Mesenchymal stem cell (in vitro differentiated cells and primary cell): Measurements from ENCODE around the gene SLC2A1.

Experiments
- DNase-seq: peaks from one replicate; pipeline ENCODE4 v3.0.0-alpha.2; 2013
- H2AFZ ChIP-seq: one replicate; pipeline ENCODE4 v1.6.1; 2013; ENCODE audit warnings: low read depth, mild to moderate bottlenecking, control low read depth, inconsistent platforms, low read length, moderate library complexity
- H2AK5ac ChIP-seq: 2 replicates; pipeline ENCODE4 v1.6.1; 2013; ENCODE audit warnings: low read length, moderate library complexity, mild to moderate bottlenecking, inconsistent platforms; ENCODE audit not compliant: severe bottlenecking
- H2BK120ac ChIP-seq: one replicate; pipeline ENCODE4 v1.6.1; 2013; ENCODE audit warnings: low read depth, mild to moderate bottlenecking, inconsistent platforms, low read length, moderate library complexity
- H2BK12ac ChIP-seq, 2 experiments: one replicate each; pipeline ENCODE4 v1.6.1; 2013; ENCODE audit warnings: inconsistent platforms in 2 of 2, low read length in 2 of 2, mild to moderate bottlenecking in 2 of 2, moderate library complexity in 2 of 2, control low read depth in 1 of 2
- H2BK15ac ChIP-seq: one replicate; pipeline ENCODE4 v1.6.1; 2013; ENCODE audit warnings: mild to moderate bottlenecking, low read depth, inconsistent platforms; ENCODE audit not compliant: poor library complexity, severe bottlenecking
- H2BK5ac ChIP-seq: 2 replicates; pipeline ENCODE4 v1.6.1; 2013; ENCODE audit warnings: low read depth, mild to moderate bottlenecking, low read length, control low read depth, inconsistent platforms; ENCODE audit not compliant: poor library complexity, severe bottlenecking
- H3K14ac ChIP-seq, 2 experiments: one replicate each; pipeline ENCODE4 v1.6.1; 2013; ENCODE audit warnings: inconsistent platforms in 2 of 2, low read length in 2 of 2, control low read depth in 1 of 2, mild to moderate bottlenecking in 1 of 2, moderate library complexity in 1 of 2
- H3K18ac ChIP-seq, 2 experiments: one replicate each; pipeline ENCODE4 v1.6.1; 2013; ENCODE audit warnings: inconsistent platforms in 2 of 2, low read length in 2 of 2, control low read depth in 1 of 2, low read depth in 1 of 2, mild to moderate bottlenecking in 1 of 2
- H3K23ac ChIP-seq, 2 experiments: one replicate each; pipeline ENCODE4 v1.6.1; 2013; ENCODE audit warnings: inconsistent platforms in 2 of 2, low read length in 2 of 2, mild to moderate bottlenecking in 2 of 2, moderate library complexity in 2 of 2, control low read depth in 1 of 2
- H3K27ac ChIP-seq: 2 replicates; pipeline ENCODE4 v1.5.1; 2013; ENCODE audit warnings: mild to moderate bottlenecking, moderate library complexity, low read length, control low read depth, inconsistent platforms; ENCODE audit not compliant: poor library complexity, severe bottlenecking
- H3K27me3 ChIP-seq, 2 experiments: 2 replicates each; pipeline versions ENCODE4 v1.6.1 to v1.7.0; 2013; ENCODE audit warnings: low read length in 2 of 2, mild to moderate bottlenecking in 2 of 2, moderate library complexity in 2 of 2, control low read depth in 1 of 2, inconsistent platforms in 1 of 2; ENCODE audit not compliant: control insufficient read depth in 1 of 2, insufficient read depth in 1 of 2
- H3K36me3 ChIP-seq, 2 experiments: 2 replicates each; pipeline versions ENCODE4 v1.6.1 to v1.7.0; 2013; ENCODE audit warnings: low read length in 2 of 2, control low read depth in 1 of 2, inconsistent platforms in 1 of 2, low read depth in 1 of 2, mild to moderate bottlenecking in 1 of 2; ENCODE audit not compliant: insufficient read depth in 2 of 2, control insufficient read depth in 1 of 2
- H3K4ac ChIP-seq, 2 experiments: one replicate each; pipeline ENCODE4 v1.6.1; 2013; ENCODE audit warnings: inconsistent platforms in 2 of 2, low read length in 2 of 2, mild to moderate bottlenecking in 2 of 2, moderate library complexity in 2 of 2, control low read depth in 1 of 2, low read depth in 1 of 2
- H3K4me1 ChIP-seq: 2 replicates; pipeline ENCODE4 v1.6.1; 2013; ENCODE audit warnings: low read depth, low read length, control low read depth; ENCODE audit not compliant: control insufficient read depth, insufficient read depth
- H3K4me2 ChIP-seq: 2 replicates; pipeline ENCODE4 v1.6.1; 2013; ENCODE audit warnings: low read length, mild to moderate bottlenecking, inconsistent platforms; ENCODE audit not compliant: poor library complexity, severe bottlenecking
- H3K4me3 ChIP-seq, 2 experiments: 2 replicates each; pipeline versions ENCODE4 v1.5.1 to v1.7.0; 2013; ENCODE audit warnings: low read length in 2 of 2, mild to moderate bottlenecking in 2 of 2, control low read depth in 1 of 2, low read depth in 1 of 2; ENCODE audit not compliant: insufficient read depth in 1 of 2
- H3K79me1 ChIP-seq: replicated peaks from 2 replicates; pipeline ENCODE4 v1.6.1; 2013; ENCODE audit warnings: mild to moderate bottlenecking, control low read depth, low read length, inconsistent platforms; ENCODE audit not compliant: poor library complexity, severe bottlenecking
- H3K9ac ChIP-seq: 2 replicates; pipeline ENCODE4 v1.7.0; 2013; ENCODE audit warnings: mild to moderate bottlenecking, low read length, moderate library complexity
- H3K9me3 ChIP-seq: 2 replicates; pipeline ENCODE4 v1.7.0; 2013; ENCODE audit warnings: mild to moderate bottlenecking, low read length; ENCODE audit not compliant: control insufficient read depth
- H4K8ac ChIP-seq: one replicate; pipeline ENCODE4 v1.6.1; 2013; ENCODE audit warnings: inconsistent platforms, mild to moderate bottlenecking, low read length, moderate library complexity
- H4K91ac ChIP-seq: one replicate; pipeline ENCODE4 v1.6.1; 2013; ENCODE audit warnings: mild to moderate bottlenecking, low read length, inconsistent platforms
- WGBS: methylation state at CpG from one replicate; pipeline ENCODE4 v1.1.7; 2013; ENCODE audit warnings: mixed read lengths; 5-methylcytosine and 5-hydroxymethylcytosine counted together

SLC2A1 gene

DNA sequence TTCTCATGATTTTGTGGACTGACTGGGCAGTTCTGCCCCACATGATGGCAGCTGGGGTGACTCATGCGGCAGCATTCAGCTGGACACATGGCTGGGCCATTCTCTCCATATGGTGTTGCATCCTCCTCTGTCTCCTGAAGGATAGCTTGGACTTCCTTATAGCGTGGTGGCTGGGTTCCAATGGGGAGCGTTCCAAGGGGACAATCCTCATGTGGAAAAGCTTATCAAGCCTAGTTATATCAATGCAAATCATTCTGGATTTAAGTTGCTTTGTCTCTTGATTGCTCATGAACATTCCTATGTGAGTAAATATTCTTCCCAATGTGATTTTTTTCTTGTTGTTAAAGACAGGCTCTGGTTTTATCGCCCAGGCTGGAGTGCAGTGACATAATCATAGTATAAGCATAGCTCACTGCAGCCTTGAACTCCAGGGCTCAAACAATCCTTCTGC, 13.2 kb upstream of the SLC2A1 start:
- Histone ChIP-seq H3K27ac (peak overlapping the region; percentile 35), H3K14ac (no peak overlapping the region), H3K4me3 (no peak overlapping the region), H3K4me1 (peaks cover 14% of the 10 kb centered on the region), H3K79me1 (peaks cover 2% of the 10 kb centered on the region), H3K18ac (no peak overlapping the region), H4K91ac (no peak overlapping the region), H3K9me3 (no peaks in the 10 kb centered on the region), H2BK15ac (no peak overlapping the region), H2AK5ac (no peak overlapping the region), H2BK12ac (no peak overlapping the region), H3K36me3 (no peaks in the 10 kb centered on the region), H2AFZ (no peak overlapping the region), H3K9ac (no peak overlapping the region), H3K23ac (no peak overlapping the region), H2BK120ac (no peak overlapping the region), H3K4me2 (no peak overlapping the region), H3K4ac (no peak overlapping the region), H2BK5ac (no peak overlapping the region), H4K8ac (no peak overlapping the region), H3K27me3 (no peaks in the 10 kb centered on the region)
- DNase-seq = peak; percentile 76
- WGBS = 74% methylated on average over 4 of the region's 4 CpGs

DNA sequence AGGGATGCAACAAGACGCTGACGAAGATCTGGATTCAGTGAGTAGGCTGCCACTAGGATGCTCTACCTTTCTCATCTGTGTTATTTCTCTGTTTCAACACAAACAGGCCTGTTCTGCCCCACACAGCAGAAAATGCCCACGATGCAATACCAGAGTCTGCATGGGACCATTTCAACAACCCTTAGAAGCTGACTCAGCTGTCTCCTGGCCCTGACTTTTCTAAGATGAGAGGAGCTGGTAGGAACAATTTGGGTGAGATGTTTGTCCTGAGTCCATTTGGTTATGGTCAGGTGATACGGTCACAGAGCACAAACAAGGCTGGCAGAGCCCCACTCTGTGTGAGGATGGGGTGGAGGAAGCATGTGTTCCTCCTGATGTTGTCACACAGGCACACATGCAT, 11.5 kb upstream of the SLC2A1 start:
- 92% methylated on average over 4 of the region's 4 CpGs for WGBS
- Histone ChIP-seq H2BK15ac (no peak overlapping the region), H3K9ac (no peak overlapping the region), H3K4me3 (no peak overlapping the region), H4K8ac (peak overlapping the region; percentile 51), H3K4ac (no peak overlapping the region), H2BK120ac (no peak overlapping the region), H2BK5ac (no peak overlapping the region), H3K79me1 (peaks cover 2% of the 10 kb centered on the region), H3K4me1 (peaks cover 16% of the 10 kb centered on the region), H2BK12ac (no peak overlapping the region), H3K9me3 (no peaks in the 10 kb centered on the region), H3K23ac (no peak overlapping the region), H2AK5ac (no peak overlapping the region), H3K36me3 (no peaks in the 10 kb centered on the region), H3K18ac (no peak overlapping the region), H4K91ac (no peak overlapping the region), H3K27me3 (no peaks in the 10 kb centered on the region), H3K27ac (peak overlapping the region; percentile 33), H3K14ac (no peak overlapping the region), H2AFZ (no peak overlapping the region), H3K4me2 (no peak overlapping the region)
- DNase-seq = no peak

DNA sequence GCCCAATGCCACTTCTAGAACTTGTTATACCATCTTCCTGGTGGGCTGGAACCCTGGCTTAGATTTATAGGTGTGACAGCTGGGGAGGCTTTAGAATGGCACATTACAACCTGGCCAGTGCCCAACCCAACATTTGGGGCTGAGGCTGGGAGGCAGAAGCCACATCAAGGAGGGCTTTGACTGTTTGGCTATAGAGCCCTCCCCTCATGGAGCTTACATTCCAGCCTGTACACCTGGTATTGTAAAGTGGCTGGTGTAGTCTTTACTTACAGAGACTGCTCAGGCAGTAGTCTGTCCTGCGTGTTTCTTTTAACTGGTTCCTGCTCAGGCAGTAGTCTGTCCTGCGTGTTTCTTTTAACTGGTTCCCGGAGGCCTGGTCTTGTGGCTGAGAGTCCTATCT, 10.0 kb upstream of the SLC2A1 start:
- Histone ChIP-seq H2BK120ac (no peak overlapping the region), H4K91ac (no peak overlapping the region), H3K36me3 (no peaks in the 10 kb centered on the region), H2BK12ac (no peak overlapping the region), H3K4me3 (no peak overlapping the region), H3K27ac (peak overlapping the region; percentile 69), H3K4ac (no peak overlapping the region), H3K18ac (peak overlapping the region in 1 of 2 experiments; percentile 5), H3K23ac (no peak overlapping the region), H3K4me2 (no peak overlapping the region), H3K9me3 (no peaks in the 10 kb centered on the region), H2BK15ac (no peak overlapping the region), H2AFZ (no peak overlapping the region), H3K9ac (no peak overlapping the region), H2AK5ac (peak overlapping the region; percentile 100), H2BK5ac (peak overlapping the region; percentile 74), H3K4me1 (peaks cover 11% of the 10 kb centered on the region), H3K79me1 (peaks cover 4% of the 10 kb centered on the region), H3K27me3 (no peaks in the 10 kb centered on the region), H4K8ac (no peak overlapping the region), H3K14ac (no peak overlapping the region)
- no peak for DNase-seq
- 100% methylated on average over 1 of the region's 3 CpGs for WGBS

DNA sequence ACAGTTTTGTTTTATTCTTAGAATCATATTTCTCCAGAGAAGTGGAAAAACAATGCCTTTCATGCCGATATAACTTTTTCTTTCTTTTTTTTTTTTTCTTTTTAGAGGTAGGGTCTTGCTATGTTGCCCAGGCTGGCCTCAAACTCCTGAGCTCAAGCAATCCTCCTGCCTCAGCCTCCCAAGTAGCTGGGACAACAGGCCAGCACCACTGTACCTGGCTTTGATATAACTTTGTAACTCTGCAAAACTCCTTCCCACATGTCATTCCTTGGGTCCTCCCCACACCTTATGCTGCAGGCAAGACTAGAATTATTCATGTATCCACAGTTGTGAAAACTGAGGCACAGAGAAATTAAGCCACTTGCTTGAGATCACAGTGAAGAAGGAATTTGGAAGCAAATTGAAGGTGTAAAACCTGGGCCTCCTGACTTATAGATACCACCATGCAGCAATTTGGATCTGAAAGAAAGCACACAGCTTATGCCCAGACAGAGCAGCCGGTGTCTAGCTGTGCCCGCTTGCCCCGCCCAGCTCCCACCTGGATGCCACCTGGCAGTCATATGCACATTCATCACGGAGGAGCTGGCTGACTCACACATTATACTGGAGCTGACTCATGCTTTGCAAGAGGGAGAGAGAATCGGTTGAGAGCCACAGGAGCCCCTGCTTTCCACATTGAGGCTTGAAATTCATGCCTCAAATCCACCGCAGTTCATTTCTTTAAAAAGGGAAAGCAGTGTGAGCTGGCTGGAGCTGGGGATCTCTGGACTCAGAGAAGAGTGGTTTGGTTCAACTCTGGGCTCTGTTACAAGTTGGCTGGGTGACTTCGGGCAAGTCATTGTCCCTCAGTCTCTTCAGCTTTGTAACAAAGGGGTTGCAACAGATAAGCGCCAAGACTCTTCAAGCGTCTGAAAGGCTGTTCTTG, 8.3 kb upstream of the SLC2A1 start:
- Histone ChIP-seq H3K79me1 (peaks cover 7% of the 10 kb centered on the region), H2BK120ac (no peak overlapping the region), H3K23ac (no peak overlapping the region), H2BK15ac (no peak overlapping the region), H3K9me3 (no peaks in the 10 kb centered on the region), H2AK5ac (peak overlapping the region; percentile 99), H3K27me3 (peaks cover 0 to 3% of the 10 kb centered on the region in 2 experiments), H2AFZ (peak overlapping the region; percentile 32), H2BK5ac (peak overlapping the region; percentile 80), H2BK12ac (peak overlapping the region in 1 of 2 experiments; percentile 42), H3K18ac (peak overlapping the region in 1 of 2 experiments; percentile 65), H3K14ac (no peak overlapping the region), H4K8ac (no peak overlapping the region), H3K4me3 (no peak overlapping the region), H4K91ac (no peak overlapping the region), H3K9ac (peak overlapping the region; percentile 3), H3K4me2 (peak overlapping the region; percentile 42), H3K36me3 (no peaks in the 10 kb centered on the region), H3K4ac (no peak overlapping the region), H3K27ac (peak overlapping the region; percentile 97), H3K4me1 (peaks cover 21% of the 10 kb centered on the region)
- WGBS = 34% methylated on average over 9 of the region's 10 CpGs
- peak; percentile 89 for DNase-seq
